HL-60 (cell line): ENCODE measurements around the gene CFAP54.
"Not testable (repeated sequence)": the region's sequence is repeated elsewhere in the genome, so short reads cannot be mapped to it uniquely, and the experiment has no call there.

Experiments used
- DNase-seq, 2 experiments: peaks; one replicate each; pipeline ENCODE4 v3.0.0-alpha.2; 2010 to 2020; ENCODE audit warnings: low read depth in 1 of 2, low spot score in 1 of 2
- H3K27ac ChIP-seq: fragments of 250-450 bp; sonication (Bioruptor Pico); replicated peaks from 2 replicates; pipeline ENCODE4 v1.5.1; 2020; ENCODE audit warnings: mild to moderate bottlenecking, moderate library complexity
- H3K27me3 ChIP-seq: fragments of 250-450 bp; sonication (Bioruptor Pico); 2 replicates; pipeline ENCODE4 v1.5.1; 2021; ENCODE audit warnings: mild to moderate bottlenecking, moderate library complexity; ENCODE audit not compliant: insufficient read depth, poor library complexity, severe bottlenecking
- H3K4me3 ChIP-seq: replicated peaks from 2 replicates; pipeline ENCODE4 v1.5.1; 2011; ENCODE audit warnings: mild to moderate bottlenecking, control low read depth, low read length; ENCODE audit not compliant: insufficient read depth
- CTCF ChIP-seq: IDR thresholded peaks from one replicate; pipeline ENCODE4 v1.5.1; 2011; ENCODE audit warnings: low read length, control low read depth, inconsistent platforms; ENCODE audit not compliant: insufficient read depth
- GABPA ChIP-seq: IDR thresholded peaks from 2 replicates; pipeline ENCODE4 v1.6.1; 2012; ENCODE audit warnings: low read depth
- POLR2AphosphoS5 ChIP-seq: IDR thresholded peaks from 2 replicates; pipeline ENCODE4 v1.6.1; 2012; ENCODE audit warnings: low read depth
- REST ChIP-seq: IDR thresholded peaks from 2 replicates; pipeline ENCODE4 v1.6.1; 2012; ENCODE audit warnings: low read depth; ENCODE audit not compliant: insufficient replicate concordance
- SPI1 ChIP-seq: IDR thresholded peaks from 2 replicates; pipeline ENCODE4 v1.6.1; 2012; ENCODE audit warnings: low read depth, mild to moderate bottlenecking, borderline replicate concordance

The CFAP54 gene

GRCh38 chr12:96670334-96670899, 181.0 kb downstream of the CFAP54 start:
- Histone ChIP-seq H3K27ac (no peak overlapping the region), H3K27me3 (no peaks in the 10 kb centered on the region), H3K4me3 (no peak overlapping the region)
- TF ChIP-seq POLR2AphosphoS5 (no peak), CTCF (no peak), SPI1 (no peak), REST (no peak), GABPA (no peak)
- no peak for DNase-seq

- H3K4me3 ChIP-seq, DNase-seq, H3K27ac ChIP-seq, H3K27me3 ChIP-seq: not testable (repeated sequence)
Measured at GRCh38 chr12:96675519-96675918, 186.1 kb downstream of the CFAP54 start.

GRCh38 chr12:96677363-96677762, 188.0 kb downstream of the CFAP54 start:
- DNase-seq: no peak
- H3K4me3 ChIP-seq: no peak overlapping the region
- no peaks in the 10 kb centered on the region for H3K27me3 ChIP-seq
- TF ChIP-seq CTCF: no peak
- no peak for TF ChIP-seq GABPA
- TF ChIP-seq SPI1: no peak
- no peak for TF ChIP-seq POLR2AphosphoS5
- TF ChIP-seq REST: no peak
- H3K27ac ChIP-seq: no peak overlapping the region

GRCh38 chr12:96687719-96688118, 198.3 kb downstream of the CFAP54 start:
- H3K27ac ChIP-seq: no peak overlapping the region
- no peak overlapping the region for H3K4me3 ChIP-seq
- TF ChIP-seq REST (no peak), GABPA (no peak), SPI1 (no peak), POLR2AphosphoS5 (no peak), CTCF (no peak)
- no peak for DNase-seq
- peaks cover 5% of the 10 kb centered on the region for H3K27me3 ChIP-seq
